ENCODE results near the gene SRRM3. TPM values are rescaled to one million over a fixed set of nuclear protein-coding genes. Genes with fewer than 3 reads are reported as not detected.

Gene SRRM3
- polyA plus RNA-seq, 1 donor: 0.63 TPM

Other genes with a start within 250 kb of the SRRM3 start
- 53.3 TPM for gene TMEM120A, start 207.3 kb upstream of the SRRM3 start, polyA plus RNA-seq (ENCODE audit: insufficient read length)
- 16.3 TPM for gene STYXL1, start 153.9 kb upstream of the SRRM3 start, polyA plus RNA-seq (ENCODE audit: insufficient read length)
- 225 TPM for gene MDH2, start 153.8 kb upstream of the SRRM3 start, polyA plus RNA-seq (ENCODE audit: insufficient read length)
- 2,009 TPM for gene HSPB1, start 100.8 kb downstream of the SRRM3 start, polyA plus RNA-seq (ENCODE audit: insufficient read length)
- gene YWHAG, start 157.1 kb downstream of the SRRM3 start, polyA plus RNA-seq (ENCODE audit: insufficient read length): 175 TPM
- 0.94 TPM for gene SSC4D, start 207.8 kb downstream of the SRRM3 start, polyA plus RNA-seq (ENCODE audit: insufficient read length)
- 12.1 TPM for gene ZP3, start 223.1 kb downstream of the SRRM3 start, polyA plus RNA-seq (ENCODE audit: insufficient read length)

All from forelimb muscle (tissue), 1 donor.